ENCODE measurements around the gene HIC1. TPM values are rescaled to one million over a fixed set of nuclear protein-coding genes. Genes with fewer than 3 reads are reported as not detected.
A peak's percentile ranks its signal among the peaks of the same experiment; 100 is the strongest.

The HIC1 gene
- total and polyA plus RNA-seq, 9 of the 15 experiments (the other 6 are each of a cell fraction or from before 2014, with no cell fraction given): 0.01 to 2.5 (median 0.18) TPM

DNA sequence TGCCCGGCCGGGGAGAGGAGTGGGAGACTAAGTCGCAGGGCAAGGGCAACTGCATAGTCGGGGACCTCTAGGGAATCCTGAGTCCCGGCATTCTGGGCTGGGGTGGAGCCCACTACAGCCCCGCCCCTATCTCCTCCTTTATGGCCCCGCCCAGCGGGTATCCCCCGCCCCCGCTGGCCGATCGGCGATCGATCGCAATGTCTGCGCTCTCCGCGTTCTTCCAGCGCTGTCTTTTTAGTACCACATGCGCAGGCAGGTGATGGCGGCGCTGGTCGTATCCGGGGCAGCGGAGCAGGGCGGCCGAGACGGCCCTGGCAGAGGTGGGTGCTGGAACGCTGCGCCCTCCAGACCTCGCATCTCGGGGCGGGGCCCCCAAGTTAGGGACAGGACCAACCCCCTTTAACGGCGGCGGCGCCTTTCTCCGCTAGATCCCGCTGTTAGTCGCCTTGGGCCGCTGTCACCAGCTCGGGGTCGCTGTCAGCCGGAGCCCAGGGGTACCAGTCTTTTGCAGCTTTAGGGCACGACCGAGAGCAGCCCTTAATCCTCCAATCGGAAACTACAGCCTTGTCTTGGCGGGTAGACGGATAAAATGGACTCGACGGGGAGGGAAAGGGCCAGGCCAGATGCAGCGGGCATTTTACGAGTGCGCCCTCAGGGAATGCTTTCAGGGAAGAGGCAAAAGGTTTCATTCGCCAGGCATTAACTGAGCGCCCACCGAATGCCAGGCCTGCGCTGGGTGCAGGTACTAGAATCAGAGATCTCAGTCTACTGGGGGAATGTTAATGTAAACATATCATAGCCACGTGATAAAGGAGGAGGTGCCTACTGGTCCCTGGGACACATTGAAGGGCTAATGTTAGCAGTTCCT, 24.8 kb upstream of the HIC1 start, which contains the start of gene DPH1 (continued):
- TF ChIP-seq, protein P1, sequence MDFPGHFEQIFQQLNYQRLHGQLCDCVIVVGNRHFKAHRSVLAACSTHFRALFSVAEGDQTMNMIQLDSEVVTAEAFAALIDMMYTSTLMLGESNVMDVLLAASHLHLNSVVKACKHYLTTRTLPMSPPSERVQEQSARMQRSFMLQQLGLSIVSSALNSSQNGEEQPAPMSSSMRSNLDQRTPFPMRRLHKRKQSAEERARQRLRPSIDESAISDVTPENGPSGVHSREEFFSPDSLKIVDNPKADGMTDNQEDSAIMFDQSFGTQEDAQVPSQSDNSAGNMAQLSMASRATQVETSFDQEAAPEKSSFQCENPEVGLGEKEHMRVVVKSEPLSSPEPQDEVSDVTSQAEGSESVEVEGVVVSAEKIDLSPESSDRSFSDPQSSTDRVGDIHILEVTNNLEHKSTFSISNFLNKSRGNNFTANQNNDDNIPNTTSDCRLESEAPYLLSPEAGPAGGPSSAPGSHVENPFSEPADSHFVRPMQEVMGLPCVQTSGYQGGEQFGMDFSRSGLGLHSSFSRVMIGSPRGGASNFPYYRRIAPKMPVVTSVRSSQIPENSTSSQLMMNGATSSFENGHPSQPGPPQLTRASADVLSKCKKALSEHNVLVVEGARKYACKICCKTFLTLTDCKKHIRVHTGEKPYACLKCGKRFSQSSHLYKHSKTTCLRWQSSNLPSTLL (IDR thresholded peaks at IDR 0.05): no peak
- TF ChIP-seq C11orf30 (IDR thresholded peaks at IDR 0.05; ENCODE audit: low read depth): peak; percentile 66
- no peak for TF ChIP-seq SNRNP70 (optimal IDR thresholded peaks at IDR 0.05; ENCODE audit: low read depth, low read length)
- TF ChIP-seq, protein P2, sequence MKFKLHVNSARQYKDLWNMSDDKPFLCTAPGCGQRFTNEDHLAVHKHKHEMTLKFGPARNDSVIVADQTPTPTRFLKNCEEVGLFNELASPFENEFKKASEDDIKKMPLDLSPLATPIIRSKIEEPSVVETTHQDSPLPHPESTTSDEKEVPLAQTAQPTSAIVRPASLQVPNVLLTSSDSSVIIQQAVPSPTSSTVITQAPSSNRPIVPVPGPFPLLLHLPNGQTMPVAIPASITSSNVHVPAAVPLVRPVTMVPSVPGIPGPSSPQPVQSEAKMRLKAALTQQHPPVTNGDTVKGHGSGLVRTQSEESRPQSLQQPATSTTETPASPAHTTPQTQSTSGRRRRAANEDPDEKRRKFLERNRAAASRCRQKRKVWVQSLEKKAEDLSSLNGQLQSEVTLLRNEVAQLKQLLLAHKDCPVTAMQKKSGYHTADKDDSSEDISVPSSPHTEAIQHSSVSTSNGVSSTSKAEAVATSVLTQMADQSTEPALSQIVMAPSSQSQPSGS (CRISPR knock-in tag; IDR thresholded peaks at IDR 0.05): no peak
- TF ChIP-seq CBX3 (IDR thresholded peaks at IDR 0.05; ENCODE audit: borderline replicate concordance in 1 of 2, low read length in 2 of 2): no peak
- no peak for TF ChIP-seq TSC22D4 (tag; IDR thresholded peaks at IDR 0.05)
- TF ChIP-seq, protein P3, sequence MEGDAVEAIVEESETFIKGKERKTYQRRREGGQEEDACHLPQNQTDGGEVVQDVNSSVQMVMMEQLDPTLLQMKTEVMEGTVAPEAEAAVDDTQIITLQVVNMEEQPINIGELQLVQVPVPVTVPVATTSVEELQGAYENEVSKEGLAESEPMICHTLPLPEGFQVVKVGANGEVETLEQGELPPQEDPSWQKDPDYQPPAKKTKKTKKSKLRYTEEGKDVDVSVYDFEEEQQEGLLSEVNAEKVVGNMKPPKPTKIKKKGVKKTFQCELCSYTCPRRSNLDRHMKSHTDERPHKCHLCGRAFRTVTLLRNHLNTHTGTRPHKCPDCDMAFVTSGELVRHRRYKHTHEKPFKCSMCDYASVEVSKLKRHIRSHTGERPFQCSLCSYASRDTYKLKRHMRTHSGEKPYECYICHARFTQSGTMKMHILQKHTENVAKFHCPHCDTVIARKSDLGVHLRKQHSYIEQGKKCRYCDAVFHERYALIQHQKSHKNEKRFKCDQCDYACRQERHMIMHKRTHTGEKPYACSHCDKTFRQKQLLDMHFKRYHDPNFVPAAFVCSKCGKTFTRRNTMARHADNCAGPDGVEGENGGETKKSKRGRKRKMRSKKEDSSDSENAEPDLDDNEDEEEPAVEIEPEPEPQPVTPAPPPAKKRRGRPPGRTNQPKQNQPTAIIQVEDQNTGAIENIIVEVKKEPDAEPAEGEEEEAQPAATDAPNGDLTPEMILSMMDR (IDR thresholded peaks at IDR 0.05 in 2 of 3, conservative IDR thresholded peaks at IDR 0.05 in 1 of 3; ENCODE audit: insufficient read depth in 2 of 3, low read depth in 1 of 3, low read length in 3 of 3): no peak; a peak in 1 of 6 replicates
- TF ChIP-seq, protein P4, sequence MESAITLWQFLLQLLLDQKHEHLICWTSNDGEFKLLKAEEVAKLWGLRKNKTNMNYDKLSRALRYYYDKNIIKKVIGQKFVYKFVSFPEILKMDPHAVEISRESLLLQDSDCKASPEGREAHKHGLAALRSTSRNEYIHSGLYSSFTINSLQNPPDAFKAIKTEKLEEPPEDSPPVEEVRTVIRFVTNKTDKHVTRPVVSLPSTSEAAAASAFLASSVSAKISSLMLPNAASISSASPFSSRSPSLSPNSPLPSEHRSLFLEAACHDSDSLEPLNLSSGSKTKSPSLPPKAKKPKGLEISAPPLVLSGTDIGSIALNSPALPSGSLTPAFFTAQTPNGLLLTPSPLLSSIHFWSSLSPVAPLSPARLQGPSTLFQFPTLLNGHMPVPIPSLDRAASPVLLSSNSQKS (CRISPR knock-in tag; IDR thresholded peaks at IDR 0.05): no peak
- no peak for TF ChIP-seq ERF (CRISPR knock-in tag; IDR thresholded peaks at IDR 0.05)
- TF ChIP-seq, protein P5, sequence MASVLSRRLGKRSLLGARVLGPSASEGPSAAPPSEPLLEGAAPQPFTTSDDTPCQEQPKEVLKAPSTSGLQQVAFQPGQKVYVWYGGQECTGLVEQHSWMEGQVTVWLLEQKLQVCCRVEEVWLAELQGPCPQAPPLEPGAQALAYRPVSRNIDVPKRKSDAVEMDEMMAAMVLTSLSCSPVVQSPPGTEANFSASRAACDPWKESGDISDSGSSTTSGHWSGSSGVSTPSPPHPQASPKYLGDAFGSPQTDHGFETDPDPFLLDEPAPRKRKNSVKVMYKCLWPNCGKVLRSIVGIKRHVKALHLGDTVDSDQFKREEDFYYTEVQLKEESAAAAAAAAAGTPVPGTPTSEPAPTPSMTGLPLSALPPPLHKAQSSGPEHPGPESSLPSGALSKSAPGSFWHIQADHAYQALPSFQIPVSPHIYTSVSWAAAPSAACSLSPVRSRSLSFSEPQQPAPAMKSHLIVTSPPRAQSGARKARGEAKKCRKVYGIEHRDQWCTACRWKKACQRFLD (CRISPR knock-in tag; IDR thresholded peaks at IDR 0.05): no peak
- no peak for TF ChIP-seq MCM3 (IDR thresholded peaks at IDR 0.05)
- peak; percentile 70 for TF ChIP-seq TBP (optimal IDR thresholded peaks at IDR 0.05; ENCODE audit: low read depth, low read length)
- TF ChIP-seq ILK (tag; IDR thresholded peaks at IDR 0.05; ENCODE audit: borderline replicate concordance, low read depth): no peak
- peak; percentile 96 for TF ChIP-seq EGR1 (conservative IDR thresholded peaks at IDR 0.05)
- no peak for TF ChIP-seq ZBED1 (IDR thresholded peaks at IDR 0.05)
- TF ChIP-seq HNRNPH1 (optimal IDR thresholded peaks at IDR 0.05; ENCODE audit: low read depth, low read length): no peak
- TF ChIP-seq KDM1A (IDR thresholded peaks at IDR 0.05): no peak
- TF ChIP-seq CSDE1 (IDR thresholded peaks at IDR 0.05): no peak
- TF ChIP-seq BRCA1 (IDR thresholded peaks at IDR 0.05): no peak
- no peak for TF ChIP-seq BRCA1 (CRISPR knock-in tag; IDR thresholded peaks at IDR 0.05)
- no peak for TF ChIP-seq SETDB1 (IDR thresholded peaks at IDR 0.05; ENCODE audit: low read length)
- no peak for TF ChIP-seq ZNF717 (CRISPR knock-in tag; IDR thresholded peaks at IDR 0.05)

All from K562 (cell line).